B cell (primary cell): ENCODE results near the gene ASPHD1. TPM values are rescaled to one million over a fixed set of nuclear protein-coding genes. Genes with fewer than 3 reads are reported as not detected.

Source experiments
- ATAC-seq: fragments of 200-7000 bp; cut with Tn5 transposase; one replicate; pipeline ENCODE4 v1.10.0; 2021; ENCODE audit warnings: low read depth, mild to moderate bottlenecking, moderate number of reproducible peaks, moderate library complexity
- CTCF ChIA-PET: fragments of 350-600 bp; sonication (Branson Sonifier 250); formaldehyde crosslinking; loops from one replicate; lab custom pipeline; 2021; ENCODE audit warnings: antibody characterized with exemption, inconsistent platforms; lab: Charles Lee
- POLR2A ChIA-PET: fragments of 350-600 bp; sonication (Branson Sonifier 250); formaldehyde crosslinking; loops from one replicate; lab custom pipeline; 2021; ENCODE audit warnings: antibody characterized with exemption; lab: Charles Lee
- DNase-seq: peaks from one replicate; pipeline ENCODE4 v3.0.0; 2013
- H2AFZ ChIP-seq: 2 replicates; pipeline ENCODE4 v1.6.1; 2012; ENCODE audit warnings: mild to moderate bottlenecking, low read depth, low read length; ENCODE audit not compliant: insufficient read depth, poor library complexity, severe bottlenecking
- H3K27ac ChIP-seq, 2 donors: 1 replicate in 1 of 2; 2 replicates in 1 of 2; pipeline ENCODE4 v1.5.1; 2012 to 2013; ENCODE audit warnings: low read length in 2 of 2, mild to moderate bottlenecking in 2 of 2, moderate library complexity in 1 of 2
- H3K27me3 ChIP-seq, 4 experiments: fragments of 200-600 bp in 1 of 4; sonication (generic) in 1 of 4; replicated peaks in 1 of 4; 1 replicate in 2 of 4; 2 replicates in 2 of 4; pipeline versions ENCODE4 v1.6.1 to v1.7.0; 2013 to 2016; ENCODE audit warnings: low read length in 3 of 4, mild to moderate bottlenecking in 2 of 4, mixed read lengths in 1 of 4, moderate library complexity in 1 of 4; ENCODE audit not compliant: insufficient read depth in 4 of 4, control insufficient read depth in 3 of 4; ENCODE audit errors: control extremely low read depth in 1 of 4
- H3K36me3 ChIP-seq, 2 experiments: replicated peaks in 1 of 2; 1 replicate in 1 of 2; 2 replicates in 1 of 2; pipeline versions ENCODE4 v1.6.1 to v1.7.1; 2013; ENCODE audit warnings: low read length in 1 of 2; ENCODE audit not compliant: insufficient read depth in 2 of 2, control insufficient read depth in 1 of 2; ENCODE audit errors: control extremely low read depth in 1 of 2, extremely low read depth in 1 of 2
- H3K4me1 ChIP-seq, 2 donors: fragments of 200-600 bp in 1 of 2; sonication (generic) in 1 of 2; 1 replicate in 1 of 2; 2 replicates in 1 of 2; pipeline versions ENCODE4 v1.5.1 to v1.6.1; 2013 to 2017; ENCODE audit warnings: low read length in 2 of 2; ENCODE audit not compliant: control insufficient read depth in 2 of 2, insufficient read depth in 2 of 2
- H3K4me2 ChIP-seq: replicated peaks from 2 replicates; pipeline ENCODE3; 2012; ENCODE audit warnings: mild to moderate bottlenecking, low read depth, low read length; ENCODE audit not compliant: poor library complexity, severe bottlenecking
- H3K4me3 ChIP-seq, 5 experiments: fragments of 200-600 bp in 1 of 5; sonication (generic) in 1 of 5; 1 replicate in 3 of 5; 2 replicates in 2 of 5; pipeline versions ENCODE4 v1.5.1 to v1.7.0; 2011 to 2016; ENCODE audit warnings: low read length in 4 of 5, mild to moderate bottlenecking in 4 of 5, low read depth in 2 of 5, control low read depth in 1 of 5, moderate library complexity in 1 of 5; ENCODE audit not compliant: insufficient read depth in 1 of 5; ENCODE audit errors: control extremely low read depth in 1 of 5, extremely low read depth in 1 of 5
- H3K79me2 ChIP-seq: fragments of 200-600 bp; sonication (generic); one replicate; pipeline ENCODE4 v1.6.0; 2016; ENCODE audit warnings: low read length; ENCODE audit not compliant: control insufficient read depth, insufficient read depth
- H3K9ac ChIP-seq: fragments of 200-600 bp; sonication (generic); 2 replicates; pipeline ENCODE4 v1.6.1; 2017; ENCODE audit warnings: mild to moderate bottlenecking, low read length, moderate library complexity
- H3K9me3 ChIP-seq, 3 donors: one replicate each; pipeline versions ENCODE4 v1.6.1 to v1.7.1; 2013; ENCODE audit warnings: low read length in 2 of 3; ENCODE audit not compliant: control insufficient read depth in 2 of 3, insufficient read depth in 1 of 3; ENCODE audit errors: control extremely low read depth in 1 of 3
- H4K20me1 ChIP-seq: 2 replicates; pipeline ENCODE4 v1.6.0; 2012; ENCODE audit warnings: mild to moderate bottlenecking, low read length; ENCODE audit not compliant: insufficient read depth, control insufficient read depth, poor library complexity, severe bottlenecking
- H3K27ac Mint-ChIP-seq: one replicate; pipeline ENCODE4 v1.8.0; 2021; ENCODE audit warnings: mixed read lengths
- H3K27me3 Mint-ChIP-seq: one replicate; pipeline ENCODE4 v1.8.0; 2021; ENCODE audit warnings: mixed read lengths
- H3K4me1 Mint-ChIP-seq: one replicate; pipeline ENCODE4 v1.8.0; 2021; ENCODE audit warnings: mixed read lengths
- H3K4me3 Mint-ChIP-seq: one replicate; pipeline ENCODE4 v1.8.0; 2021; ENCODE audit warnings: mixed read lengths
- H3K9me3 Mint-ChIP-seq: one replicate; pipeline ENCODE4 v1.8.0; 2022; ENCODE audit warnings: mixed read lengths; ENCODE audit not compliant: insufficient read depth
- EZH2 ChIP-seq: IDR thresholded peaks from 2 replicates; pipeline ENCODE4 v1.6.1; 2012; ENCODE audit warnings: borderline replicate concordance, low read depth, mild to moderate bottlenecking, moderate library complexity, low read length; ENCODE audit not compliant: insufficient read depth, poor library complexity, severe bottlenecking
- WGBS: methylation state at CpG from one replicate; pipeline ENCODE4 v1.1.5; 2013; ENCODE audit warnings: missing lambda C conversion rate; ENCODE audit not compliant: insufficient coverage; 5-methylcytosine and 5-hydroxymethylcytosine counted together
- intact Hi-C: fragments of 100-400 bp; cut with micrococcal nuclease; formaldehyde crosslinking; loops from one replicate; pipeline ENCODE4 v1.10.0; 2022
- polyA plus RNA-seq: library from polyadenylated mRNA; depleted of rRNA; stranded (reverse); fragments of >200 nt; gene quantifications from 2 replicates; pipeline ENCODE4 v1.2.3, GENCODE V29; 2012
- total RNA-seq, 2 donors: library from RNA; stranded (reverse); fragments of 120-200 nt in 1 of 2; gene quantifications; 1 replicate in 1 of 2; 2 replicates in 1 of 2; pipeline versions ENCODE4 v1.2.3 to v1.2.4, GENCODE V29; 2013 to 2022
- TF ChIP-seq, protein P1 (sequence below): fragments of 200-600 bp; IDR thresholded peaks from one replicate; pipeline ENCODE4 v1.8.0; 2022; ENCODE audit warnings: antibody characterized with exemption, mild to moderate bottlenecking

Gene ASPHD1
- total and polyA plus RNA-seq, 2 donors (not counting 1 experiment from before 2014, with no cell fraction given), result not detected

DNA sequence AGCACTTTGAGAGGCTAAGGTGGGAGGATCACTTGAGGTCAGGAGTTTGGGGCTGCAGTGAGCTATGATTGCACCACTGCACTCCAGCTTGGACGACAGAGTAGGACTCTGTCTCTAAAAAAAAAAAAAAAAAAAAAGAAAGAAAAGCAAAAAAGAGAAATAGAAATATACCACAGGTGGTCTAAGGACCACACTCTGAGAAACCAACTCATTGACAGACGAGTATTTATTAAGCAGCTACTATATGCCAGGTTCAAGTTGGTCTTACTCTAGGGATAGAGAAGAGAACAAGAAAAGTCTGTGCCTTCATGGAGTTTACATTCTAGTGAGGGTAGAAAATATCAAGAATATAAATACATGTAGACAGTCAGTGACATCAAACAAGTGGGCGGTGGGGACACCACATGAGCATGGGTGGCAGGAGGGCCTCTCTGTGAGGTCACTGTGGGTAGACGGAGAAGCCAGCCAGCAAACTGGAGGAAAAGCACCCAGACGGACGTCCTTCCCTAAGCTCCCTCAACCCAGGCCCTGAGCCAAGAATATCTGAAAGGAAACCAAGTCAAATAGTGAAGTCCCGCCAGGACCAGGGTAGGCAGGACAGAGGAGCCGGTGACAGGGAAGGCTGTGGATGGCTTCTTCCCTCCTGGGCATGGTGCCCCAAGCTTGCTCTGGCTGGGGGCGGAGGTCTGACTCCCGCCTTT, 42.0 kb upstream of the ASPHD1 start:
- TF ChIP-seq, protein P1, sequence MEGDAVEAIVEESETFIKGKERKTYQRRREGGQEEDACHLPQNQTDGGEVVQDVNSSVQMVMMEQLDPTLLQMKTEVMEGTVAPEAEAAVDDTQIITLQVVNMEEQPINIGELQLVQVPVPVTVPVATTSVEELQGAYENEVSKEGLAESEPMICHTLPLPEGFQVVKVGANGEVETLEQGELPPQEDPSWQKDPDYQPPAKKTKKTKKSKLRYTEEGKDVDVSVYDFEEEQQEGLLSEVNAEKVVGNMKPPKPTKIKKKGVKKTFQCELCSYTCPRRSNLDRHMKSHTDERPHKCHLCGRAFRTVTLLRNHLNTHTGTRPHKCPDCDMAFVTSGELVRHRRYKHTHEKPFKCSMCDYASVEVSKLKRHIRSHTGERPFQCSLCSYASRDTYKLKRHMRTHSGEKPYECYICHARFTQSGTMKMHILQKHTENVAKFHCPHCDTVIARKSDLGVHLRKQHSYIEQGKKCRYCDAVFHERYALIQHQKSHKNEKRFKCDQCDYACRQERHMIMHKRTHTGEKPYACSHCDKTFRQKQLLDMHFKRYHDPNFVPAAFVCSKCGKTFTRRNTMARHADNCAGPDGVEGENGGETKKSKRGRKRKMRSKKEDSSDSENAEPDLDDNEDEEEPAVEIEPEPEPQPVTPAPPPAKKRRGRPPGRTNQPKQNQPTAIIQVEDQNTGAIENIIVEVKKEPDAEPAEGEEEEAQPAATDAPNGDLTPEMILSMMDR, result no peak
- no peak for TF ChIP-seq EZH2
- Mint-ChIP-seq H3K27ac (no peak overlapping the region), H3K9me3 (no peaks in the 10 kb centered on the region), H3K27me3 (no peaks in the 10 kb centered on the region), H3K4me3 (no peak overlapping the region), H3K4me1 (peaks cover 18% of the 10 kb centered on the region)
- no peak overlapping the region for H3K9ac ChIP-seq
- WGBS, result 96% methylated on average over 8 of the region's 10 CpGs
- intact Hi-C loops, result no loop called here
- H3K4me2 ChIP-seq, result no peak overlapping the region
- H3K9me3 ChIP-seq, result no peaks in the 10 kb centered on the region
- no peaks in the 10 kb centered on the region for H3K27me3 ChIP-seq
- POLR2A ChIA-PET, result no interaction called here
- no peak overlapping the region for H3K4me3 ChIP-seq
- peaks cover 14 to 15% of the 10 kb centered on the region in 2 donors for H3K4me1 ChIP-seq
- H3K36me3 ChIP-seq, result peaks cover 4 to 25% of the 10 kb centered on the region in 2 experiments
- ATAC-seq, result no peak
- CTCF ChIA-PET, result interaction anchor here (0.6 to 3.6 kb wide), 2 partner anchors 11 to 41 kb away, joined by 3 to 15 read pairs; no protein-coding TSS in a partner anchor
- H3K27ac ChIP-seq, result no peak overlapping the region
- peaks cover 8% of the 10 kb centered on the region for H4K20me1 ChIP-seq
- H3K79me2 ChIP-seq, result peaks cover 16% of the 10 kb centered on the region
- no peak overlapping the region for H2AFZ ChIP-seq
- DNase-seq, result no peak

DNA sequence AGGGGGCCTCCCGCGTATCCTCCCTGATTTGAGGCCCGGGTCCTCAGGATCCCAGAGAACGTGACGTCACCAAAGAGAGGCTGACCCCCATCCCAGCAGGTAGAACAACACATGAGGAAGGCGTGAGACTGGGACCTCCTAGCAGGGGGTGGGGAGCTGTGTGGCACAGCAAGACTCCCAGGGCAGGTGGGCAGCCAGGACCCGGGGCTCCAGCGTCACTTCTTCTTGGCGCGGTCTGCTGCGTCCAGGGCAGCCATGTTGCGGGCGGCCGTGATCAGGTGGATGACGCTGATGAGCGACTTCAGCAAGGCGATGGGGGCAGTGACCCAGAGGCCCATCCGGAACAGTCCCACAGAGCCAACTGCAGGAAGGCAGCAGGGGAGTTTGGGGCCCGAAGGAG, 41.3 kb upstream of the ASPHD1 start:
- Mint-ChIP-seq H3K4me3 (no peak overlapping the region), H3K27ac (no peak overlapping the region)
- TF ChIP-seq, protein P1, result no peak
- TF ChIP-seq EZH2, result no peak

More for the DNA sequence above, 41.3 kb upstream of the ASPHD1 start:
- DNase-seq, result no peak
- no peaks in the 10 kb centered on the region for H3K27me3 ChIP-seq
- intact Hi-C loops, result no loop called here
- H3K4me1 ChIP-seq, result peaks cover 14 to 19% of the 10 kb centered on the region in 2 donors
- H3K9me3 Mint-ChIP-seq, result no peaks in the 10 kb centered on the region
- 98% methylated on average over 18 of the region's 19 CpGs for WGBS
- no peak overlapping the region for H3K4me3 ChIP-seq
- H4K20me1 ChIP-seq, result peaks cover 8% of the 10 kb centered on the region
- no peak overlapping the region for H3K4me2 ChIP-seq
- H3K9ac ChIP-seq, result no peak overlapping the region
- H3K27ac ChIP-seq, result no peak overlapping the region
- ChIA-PET POLR2A (interaction anchor here (0.6 kb wide), 1 partner anchor 26 kb away, joined by 5 read pairs; no protein-coding TSS in a partner anchor), CTCF (interaction anchor here (3.6 kb wide), 1 partner anchor 11 kb away, joined by 15 read pairs; no protein-coding TSS in a partner anchor)
- ATAC-seq, result no peak
- no peak overlapping the region for H2AFZ ChIP-seq
- H3K27me3 Mint-ChIP-seq, result no peaks in the 10 kb centered on the region
- H3K9me3 ChIP-seq, result peaks cover 0 to 4% (median 0%) of the 10 kb centered on the region in 3 donors
- H3K79me2 ChIP-seq, result peaks cover 16% of the 10 kb centered on the region
- H3K4me1 Mint-ChIP-seq, result peaks cover 21% of the 10 kb centered on the region
- H3K36me3 ChIP-seq, result peaks cover 4 to 25% of the 10 kb centered on the region in 2 experiments
